H1 (cell line): ENCODE results near the gene TRAPPC2. TPM values are rescaled to one million over a fixed set of nuclear protein-coding genes. Genes with fewer than 3 reads are reported as not detected.

Source experiments
- CTCF ChIA-PET: fragments of 300-600 bp; sonication (Branson Sonifier 250); formaldehyde crosslinking; loops from one replicate; lab custom pipeline; 2021; ENCODE audit not compliant: partially characterized antibody; lab: Charles Lee
- POLR2A ChIA-PET: fragments of 300-600 bp; sonication (Branson Sonifier 250); formaldehyde crosslinking; loops from one replicate; lab custom pipeline; 2021; ENCODE audit warnings: inconsistent platforms; ENCODE audit not compliant: partially characterized antibody; lab: Charles Lee
- DNase-seq, 2 experiments: peaks; one replicate each; pipeline versions ENCODE4 v3.0.0 to v3.0.0-alpha.2; 2010 to 2022; ENCODE audit warnings: low spot score in 2 of 2, low read depth in 1 of 2, mixed read lengths in 1 of 2
- FAIRE-seq: peaks from 2 replicates; lab custom pipeline; 2011; peaks lifted over from hg19 to GRCh38; lab: Jason Lieb, UNC
- H2AFZ ChIP-seq: 2 replicates; pipeline ENCODE4 v1.8.1; 2012; ENCODE audit warnings: low read length, inconsistent platforms
- H2AK5ac ChIP-seq: 2 replicates; pipeline ENCODE4 v1.6.1; 2013; ENCODE audit warnings: low read depth, low read length
- H2BK120ac ChIP-seq: replicated peaks from 2 replicates; pipeline ENCODE3; 2013; ENCODE audit warnings: low read depth, low read length, inconsistent platforms
- H2BK12ac ChIP-seq: 2 replicates; pipeline ENCODE4 v1.6.1; 2013; ENCODE audit warnings: low read depth, low read length
- H2BK15ac ChIP-seq: 2 replicates; pipeline ENCODE4 v1.6.1; 2013; ENCODE audit warnings: low read length
- H2BK20ac ChIP-seq: 2 replicates; pipeline ENCODE4 v1.6.1; 2013; ENCODE audit warnings: low read length
- H2BK5ac ChIP-seq: 2 replicates; pipeline ENCODE4 v1.6.1; 2013; ENCODE audit warnings: low read depth, low read length
- H3K14ac ChIP-seq: 2 replicates; pipeline ENCODE4 v1.6.1; 2013; ENCODE audit warnings: inconsistent platforms; ENCODE audit not compliant: insufficient read length
- H3K18ac ChIP-seq: 2 replicates; pipeline ENCODE4 v1.6.1; 2013; ENCODE audit warnings: low read length; ENCODE audit errors: extremely low read depth
- H3K23ac ChIP-seq: 2 replicates; pipeline ENCODE4 v1.6.1; 2013; ENCODE audit warnings: inconsistent platforms; ENCODE audit not compliant: insufficient read length
- H3K23me2 ChIP-seq: 2 replicates; pipeline ENCODE4 v1.6.1; 2013; ENCODE audit warnings: low read depth, low read length
- H3K27ac ChIP-seq: 2 replicates; pipeline ENCODE4 v1.6.1; 2011; ENCODE audit warnings: low read depth, low read length, inconsistent platforms
- H3K27me3 ChIP-seq, 4 experiments: replicated peaks in 1 of 4; 1 replicate in 1 of 4; 2 replicates in 3 of 4; pipeline versions ENCODE4 v1.6.1 to v1.8.1; 2011 to 2013; ENCODE audit warnings: low read length in 3 of 4, mild to moderate bottlenecking in 3 of 4, inconsistent platforms in 2 of 4, mixed read lengths in 2 of 4, moderate library complexity in 1 of 4; ENCODE audit not compliant: control insufficient read depth in 3 of 4, insufficient read depth in 3 of 4; ENCODE audit errors: extremely low read depth in 1 of 4
- H3K36me3 ChIP-seq, 4 experiments: 2 replicates each; pipeline versions ENCODE4 v1.6.1 to v1.8.1; 2011 to 2013; ENCODE audit warnings: mild to moderate bottlenecking in 4 of 4, low read length in 3 of 4, moderate library complexity in 2 of 4, control low read depth in 1 of 4, inconsistent platforms in 1 of 4; ENCODE audit not compliant: insufficient read depth in 4 of 4, control insufficient read depth in 2 of 4
- H3K4ac ChIP-seq: replicated peaks from 2 replicates; pipeline ENCODE3; 2013; ENCODE audit warnings: low read length, low read depth, mixed read lengths, inconsistent platforms; ENCODE audit not compliant: insufficient read length
- H3K4me1 ChIP-seq, 4 experiments: replicated peaks in 1 of 4; 1 replicate in 1 of 4; 2 replicates in 3 of 4; pipeline versions ENCODE4 v1.6.1 to v1.8.1; 2011 to 2013; ENCODE audit warnings: low read length in 3 of 4, inconsistent platforms in 2 of 4, mixed read lengths in 1 of 4; ENCODE audit not compliant: insufficient read depth in 4 of 4, control insufficient read depth in 3 of 4
- H3K4me2 ChIP-seq, 2 experiments: 2 replicates each; pipeline versions ENCODE4 v1.6.1 to v1.8.1; 2011 to 2013; ENCODE audit warnings: low read depth in 2 of 2, low read length in 2 of 2, control low read depth in 1 of 2, inconsistent platforms in 1 of 2, mild to moderate bottlenecking in 1 of 2; ENCODE audit not compliant: insufficient read depth in 1 of 2
- H3K4me3 ChIP-seq, 4 experiments: fragments of 200-600, 300-600 bp in 1 of 4; sonication (generic), shearing (Covaris generic), sonication (Bioruptor Twin) in 1 of 4; 2 replicates each; pipeline versions ENCODE4 v1.5.1 to v1.8.1; 2011 to 2016; ENCODE audit warnings: low read length in 4 of 4, low read depth in 3 of 4, control low read depth in 2 of 4, inconsistent platforms in 2 of 4, mild to moderate bottlenecking in 2 of 4, mixed read lengths in 1 of 4, moderate library complexity in 1 of 4; ENCODE audit not compliant: insufficient read depth in 2 of 4; ENCODE audit errors: extremely low read depth in 1 of 4
- H3K56ac ChIP-seq: replicated peaks from 2 replicates; pipeline ENCODE3; 2013; ENCODE audit warnings: low read depth, mild to moderate bottlenecking, mixed read lengths, low read length, inconsistent platforms; ENCODE audit not compliant: insufficient read length
- H3K79me1 ChIP-seq: 2 replicates; pipeline ENCODE4 v1.6.1; 2013; ENCODE audit warnings: low read depth, low read length, control low read depth
- H3K79me2 ChIP-seq, 2 experiments: 2 replicates each; pipeline versions ENCODE4 v1.6.1 to v1.8.1; 2012 to 2013; ENCODE audit warnings: low read length in 2 of 2, mild to moderate bottlenecking in 2 of 2, inconsistent platforms in 1 of 2; ENCODE audit not compliant: insufficient read depth in 2 of 2, control insufficient read depth in 1 of 2
- H3K9ac ChIP-seq, 4 experiments: replicated peaks in 1 of 4; 1 replicate in 1 of 4; 2 replicates in 3 of 4; pipeline versions ENCODE4 v1.6.1 to v1.8.1; 2011 to 2013; ENCODE audit warnings: low read depth in 3 of 4, low read length in 3 of 4, control low read depth in 2 of 4, mild to moderate bottlenecking in 2 of 4, moderate library complexity in 2 of 4, inconsistent platforms in 1 of 4; ENCODE audit errors: extremely low read depth in 1 of 4
- H3K9me3 ChIP-seq, 2 experiments: 2 replicates each; pipeline versions ENCODE4 v1.6.1 to v1.8.1; 2012 to 2013; ENCODE audit warnings: mild to moderate bottlenecking in 2 of 2, moderate library complexity in 2 of 2, control low read depth in 1 of 2, inconsistent platforms in 1 of 2, low read depth in 1 of 2, low read length in 1 of 2, mixed read lengths in 1 of 2; ENCODE audit not compliant: insufficient read depth in 2 of 2
- H4K20me1 ChIP-seq, 2 experiments: replicated peaks in 1 of 2; 2 replicates each; pipeline versions ENCODE3 to v1.8.1; 2011 to 2013; ENCODE audit warnings: inconsistent platforms in 2 of 2, low read length in 2 of 2, mild to moderate bottlenecking in 1 of 2; ENCODE audit not compliant: insufficient read depth in 2 of 2, control insufficient read depth in 1 of 2
- H4K5ac ChIP-seq: 2 replicates; pipeline ENCODE4 v1.6.1; 2013; ENCODE audit warnings: low read length, low read depth, mixed read lengths, inconsistent platforms; ENCODE audit not compliant: insufficient read length
- H4K8ac ChIP-seq: 2 replicates; pipeline ENCODE4 v1.8.0; 2013; ENCODE audit warnings: mild to moderate bottlenecking, moderate library complexity, low read length, inconsistent platforms; ENCODE audit not compliant: insufficient read depth; ENCODE audit errors: extremely low read depth
- H4K91ac ChIP-seq: replicated peaks from 2 replicates; pipeline ENCODE3; 2013; ENCODE audit warnings: low read length, mixed read lengths, inconsistent platforms; ENCODE audit not compliant: insufficient read length
- BRCA1 ChIP-seq: IDR thresholded peaks from 2 replicates; pipeline ENCODE4 v1.6.1; 2012; ENCODE audit warnings: low read depth, low read length, improper control_type of control experiment
- CBX8 ChIP-seq: fragments of 300-800, 300-1000 bp; sonication (generic); IDR thresholded peaks from 2 replicates; pipeline ENCODE4 v1.7.1; 2016; ENCODE audit warnings: low read depth, low read length, borderline replicate concordance
- CTBP2 ChIP-seq: IDR thresholded peaks from 2 replicates; pipeline ENCODE4 v1.7.0; 2011; ENCODE audit warnings: borderline replicate concordance, mild to moderate bottlenecking, moderate library complexity, mixed read lengths, low read length; ENCODE audit not compliant: insufficient read depth, insufficient read length
- CTCF ChIP-seq, 3 experiments: IDR thresholded peaks; 1 replicate in 2 of 3; 2 replicates in 1 of 3; pipeline versions ENCODE4 v1.5.1 to v1.6.1; 2011; ENCODE audit warnings: low read length in 3 of 3, mild to moderate bottlenecking in 3 of 3, inconsistent platforms in 2 of 3, low read depth in 1 of 3, moderate library complexity in 1 of 3; ENCODE audit not compliant: insufficient read depth in 1 of 3; ENCODE audit errors: control extremely low read depth in 1 of 3
- HDAC6 ChIP-seq: IDR thresholded peaks from one replicate; pipeline ENCODE4 v1.7.1; 2012; ENCODE audit warnings: low read depth, mild to moderate bottlenecking, inconsistent platforms, low read length, moderate library complexity
- RAD21 ChIP-seq, 2 experiments: IDR thresholded peaks in 1 of 2; conservative IDR thresholded peaks in 1 of 2; 2 replicates each; pipeline ENCODE4 v1.6.1; 2011; ENCODE audit warnings: low read depth in 2 of 2, low read length in 2 of 2, improper control_type of control experiment in 1 of 2, inconsistent platforms in 1 of 2, mild to moderate bottlenecking in 1 of 2, moderate library complexity in 1 of 2
- SIRT6 ChIP-seq: IDR thresholded peaks from one replicate; pipeline ENCODE4 v1.7.1; 2012; ENCODE audit warnings: low read length, inconsistent platforms
- SP2 ChIP-seq: IDR thresholded peaks from 2 replicates; pipeline ENCODE4 v1.6.1; 2012; ENCODE audit warnings: mild to moderate bottlenecking, low read length, inconsistent platforms
- WGBS, 2 experiments: shearing (Covaris generic) in 1 of 2; methylation state at CpG; one replicate each; pipeline versions ENCODE4 v1.1.6 to v1.1.7; 2013 to 2015; ENCODE audit warnings: low lambda C conversion rate in 2 of 2, mixed read lengths in 2 of 2, inconsistent platforms in 1 of 2, low coverage in 1 of 2, missing lambda C conversion rate in 1 of 2; ENCODE audit not compliant: insufficient replicate concordance in 2 of 2, insufficient coverage in 1 of 2, insufficient read length in 1 of 2; ENCODE audit errors: extremely low coverage in 1 of 2, missing lambda C conversion rate in 1 of 2; 5-methylcytosine and 5-hydroxymethylcytosine counted together
- polyA plus RNA-seq, 7 experiments: library from polyadenylated mRNA; depleted of rRNA in 3 of 7; stranded (reverse) in 5 of 7; unstranded in 2 of 7; fragments of >200 nt in 5 of 7; fragments of 200-250 nt in 2 of 7; gene quantifications; 1 replicate in 5 of 7; 2 replicates in 1 of 7; 4 replicates in 1 of 7; pipeline versions ENCODE4 v1.2.1 to v1.2.3, GENCODE V29; 2011 to 2013; ENCODE audit warnings: missing spikeins in 2 of 7, mixed read lengths in 2 of 7
- total RNA-seq: library from RNA; stranded (reverse); fragmentation: NEBNext Ultra II Directional; extraction: Animal tissue kit (Norgen Biotek cat#: 25700); gene quantifications from 2 replicates; pipeline ENCODE4 v1.2.1, GENCODE V29; 2021

The TRAPPC2 gene
- total and polyA plus RNA-seq, 2 of the 8 experiments (the other 6 are each of a cell fraction or from before 2014, with no cell fraction given): 6.7 to 10.8 TPM

GRCh38 chrX:13778916-13779315 is 44.5 kb upstream of the TRAPPC2 start:
- no peak overlapping the region for H3K4ac ChIP-seq
- H3K4me2 ChIP-seq: no peak overlapping the region
- H4K5ac ChIP-seq: no peak overlapping the region
- no peaks in the 10 kb centered on the region; a peak in 1 of 7 replicates for H3K4me1 ChIP-seq
- no peak overlapping the region for H2AFZ ChIP-seq
- H3K79me1 ChIP-seq: no peaks in the 10 kb centered on the region
- H3K14ac ChIP-seq: no peak overlapping the region
- no peak overlapping the region for H3K56ac ChIP-seq
- H3K4me3 ChIP-seq: no peak overlapping the region
- H2BK5ac ChIP-seq: no peak overlapping the region
- no peaks in the 10 kb centered on the region for H3K9me3 ChIP-seq
- no peak overlapping the region for H3K27ac ChIP-seq
- no peak overlapping the region for H2BK120ac ChIP-seq
- no peaks in the 10 kb centered on the region for H3K27me3 ChIP-seq
- FAIRE-seq (peak; percentile 73), DNase-seq (no peak)
- H3K36me3 ChIP-seq: peaks cover 3 to 50% (median 28%) of the 10 kb centered on the region in 4 experiments; a peak in 7 of 8 replicates
- no peak overlapping the region for H3K23ac ChIP-seq
- WGBS, 2 experiments: 68% methylated on average over 2 of the region's 2 CpGs; no CpG with 5 or more reads in 1 of the 2 experiments
- no peak overlapping the region for H3K9ac ChIP-seq
- ChIA-PET CTCF (interaction anchor here (0.8 to 1.4 kb wide), 3 partner anchors 61 to 253 kb away, joined by 3 to 4 read pairs (median 4); no protein-coding TSS in a partner anchor), POLR2A (interaction anchor here (0.8 to 1.3 kb wide), 3 partner anchors 8 to 251 kb away, joined by 3 to 5 read pairs (median 3); partner anchors contain the start of gene GEMIN8)
- H4K91ac ChIP-seq: no peak overlapping the region
- no peak overlapping the region for H2BK20ac ChIP-seq
- H3K79me2 ChIP-seq: no peaks in the 10 kb centered on the region
- no peak overlapping the region for H3K18ac ChIP-seq
- TF ChIP-seq SP2 (no peak), RAD21 (IDR thresholded peaks at IDR 0.05 in 1 of 2, conservative IDR thresholded peaks at IDR 0.05 in 1 of 2; ENCODE audit: low read depth in 2 of 2, low read length in 2 of 2) (peak; percentile 54 to 64), SIRT6 (no peak), BRCA1 (no peak), CTCF (IDR thresholded peaks at IDR 0.05; ENCODE audit: control extremely low read depth in 1 of 3, insufficient read depth in 1 of 3, low read depth in 1 of 3, low read length in 3 of 3) (peak in 2 of 3 experiments; percentile 8 to 10; a peak in 2 of 4 replicates), HDAC6 (no peak), CTBP2 (no peak), CBX8 (no peak)
- H2AK5ac ChIP-seq: no peak overlapping the region
- H4K20me1 ChIP-seq: no peaks in the 10 kb centered on the region
- H2BK15ac ChIP-seq: no peak overlapping the region
- no peaks in the 10 kb centered on the region for H3K23me2 ChIP-seq
- no peak overlapping the region for H4K8ac ChIP-seq
- no peak overlapping the region for H2BK12ac ChIP-seq
